ENCODE measurements around the gene FADS2.

FADS2 gene

GRCh38 chr11:61887839-61888494, 59.9 kb downstream of the FADS2 start:
- no peak for DNase-seq (ENCODE audit: low spot score)

GRCh38 chr11:61888590-61888989, 60.5 kb downstream of the FADS2 start:
- DNase-seq (ENCODE audit: low spot score) = no peak

DNA sequence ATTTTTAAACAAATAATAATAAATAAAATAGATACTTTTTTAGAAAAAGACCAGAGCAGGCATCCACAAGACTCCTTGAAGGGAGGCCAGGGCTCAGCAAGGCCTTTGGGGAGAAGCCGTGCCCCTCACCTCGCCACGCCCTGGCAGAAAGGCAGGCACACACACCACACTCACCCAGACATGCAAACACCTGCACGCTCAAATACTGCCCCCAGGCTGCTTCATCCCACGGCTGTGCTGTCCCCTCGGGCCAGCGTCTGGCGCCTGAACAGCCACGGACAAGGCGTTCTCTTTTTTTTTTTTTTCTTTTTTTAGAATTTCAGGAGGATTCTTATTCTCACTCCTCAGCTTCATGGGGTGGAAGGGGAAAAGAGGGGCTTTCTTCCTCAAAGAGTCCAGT, 61.7 kb downstream of the FADS2 start:
- no peak for DNase-seq (ENCODE audit: low spot score)

DNA sequence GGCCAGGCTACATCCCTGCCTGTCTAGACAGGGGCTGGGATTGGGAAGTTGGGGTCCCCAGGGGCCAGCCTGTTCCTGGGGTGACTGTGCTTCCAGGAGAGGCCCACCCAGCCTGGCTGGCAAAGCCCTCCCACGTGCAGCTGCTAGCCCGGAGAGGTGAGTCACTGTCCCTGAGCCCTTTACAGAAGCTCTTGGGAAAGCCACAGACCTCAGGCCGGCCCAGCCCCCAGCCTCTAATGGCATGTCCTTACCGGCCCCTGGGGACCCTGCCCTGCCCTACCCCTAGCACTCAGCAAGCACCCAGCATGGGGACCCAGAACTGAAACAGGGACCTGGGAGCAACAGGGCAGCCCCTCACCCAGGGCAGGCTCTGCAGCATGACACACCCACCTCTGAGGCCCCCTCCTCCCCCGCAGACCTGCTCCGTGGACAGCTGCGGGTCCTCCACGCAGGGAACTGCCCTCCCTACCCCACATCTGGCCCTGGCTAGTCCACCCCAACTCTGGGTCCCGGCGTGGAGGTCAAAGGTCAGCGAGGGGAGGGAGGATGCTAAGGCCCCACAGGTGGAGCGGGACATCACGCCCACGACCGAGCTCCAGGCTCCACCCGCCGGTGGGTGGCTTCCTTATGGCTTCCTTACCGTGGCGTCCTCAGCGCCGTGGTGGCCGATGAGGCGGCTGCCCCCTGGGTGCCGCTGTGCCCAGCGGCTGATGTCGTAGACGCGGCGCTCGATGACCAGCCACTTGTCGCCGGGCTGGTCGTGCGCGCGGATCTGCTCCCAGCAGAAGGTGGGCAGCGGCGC, 62.6 kb downstream of the FADS2 start:
- DNase-seq (ENCODE audit: low spot score) = peak; percentile 30

- DNase-seq (ENCODE audit: low spot score) = peak; percentile 49
These were observed 63.4 kb downstream of the FADS2 start, which contains the start of gene FADS3 for GRCh38 chr11:61891331-61892084. FADS3 (minus strand) TSS chr11:61891545; CDS start chr11:61891381, 164 bp downstream.

GRCh38 chr11:61892085-61892370, 63.9 kb downstream of the FADS2 start:
- DNase-seq (ENCODE audit: low spot score) = no peak

DNA sequence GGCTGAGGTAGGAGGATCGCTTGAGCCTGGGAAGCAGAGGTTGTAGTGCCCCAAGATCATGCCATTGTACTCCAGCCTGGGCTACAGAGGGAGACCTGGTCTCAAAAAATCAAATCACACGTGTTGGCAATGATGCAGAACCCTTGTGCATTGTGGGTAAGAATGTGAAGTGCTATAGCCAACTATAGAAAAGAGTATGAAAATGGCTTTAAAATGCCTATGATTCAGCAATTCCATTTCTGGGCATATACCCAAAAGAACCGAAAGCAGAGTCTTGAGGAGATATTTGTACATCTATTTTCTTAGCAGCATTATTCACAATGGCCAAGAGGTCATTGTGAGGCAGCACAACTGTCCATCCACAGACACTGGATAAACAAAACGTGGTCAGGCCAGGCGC, 65.9 kb downstream of the FADS2 start:
- DNase-seq (ENCODE audit: low spot score) = no peak

DNA sequence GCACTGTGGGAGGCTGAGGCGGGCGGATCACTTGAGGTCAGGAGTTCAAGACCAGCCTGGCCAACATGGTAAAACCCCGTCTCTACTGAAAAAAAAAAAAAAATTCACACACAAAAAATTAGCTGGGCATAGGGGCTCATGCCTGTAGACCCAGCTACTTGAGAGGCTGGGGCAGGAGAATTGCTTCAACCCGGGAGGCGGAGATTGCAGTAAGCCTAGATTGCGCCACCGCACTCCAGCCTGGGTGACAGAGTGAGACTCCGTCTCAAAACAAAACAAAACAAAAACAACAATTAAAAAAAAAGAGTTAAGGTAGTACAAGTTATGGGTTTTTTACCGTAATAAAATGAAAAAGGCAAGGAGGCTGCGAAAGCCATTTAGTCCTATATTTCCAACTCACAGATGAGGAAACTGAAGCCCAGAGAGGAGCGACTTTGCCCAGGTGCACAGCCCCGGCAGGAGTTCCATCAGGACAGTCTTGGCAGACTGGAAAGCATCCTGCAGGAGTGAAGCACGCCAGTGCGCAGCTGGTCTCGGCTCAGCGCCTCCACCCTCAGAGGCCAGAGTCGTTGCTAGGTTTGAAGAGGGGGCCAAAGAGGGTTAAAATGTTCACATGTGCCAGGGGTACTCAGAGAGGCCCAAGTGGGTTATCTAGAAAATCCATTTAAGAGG, 67.1 kb downstream of the FADS2 start:
- no peak for DNase-seq (ENCODE audit: low spot score)

GRCh38 chr11:61895718-61896059, 67.6 kb downstream of the FADS2 start:
- DNase-seq (ENCODE audit: low spot score) = no peak

DNA sequence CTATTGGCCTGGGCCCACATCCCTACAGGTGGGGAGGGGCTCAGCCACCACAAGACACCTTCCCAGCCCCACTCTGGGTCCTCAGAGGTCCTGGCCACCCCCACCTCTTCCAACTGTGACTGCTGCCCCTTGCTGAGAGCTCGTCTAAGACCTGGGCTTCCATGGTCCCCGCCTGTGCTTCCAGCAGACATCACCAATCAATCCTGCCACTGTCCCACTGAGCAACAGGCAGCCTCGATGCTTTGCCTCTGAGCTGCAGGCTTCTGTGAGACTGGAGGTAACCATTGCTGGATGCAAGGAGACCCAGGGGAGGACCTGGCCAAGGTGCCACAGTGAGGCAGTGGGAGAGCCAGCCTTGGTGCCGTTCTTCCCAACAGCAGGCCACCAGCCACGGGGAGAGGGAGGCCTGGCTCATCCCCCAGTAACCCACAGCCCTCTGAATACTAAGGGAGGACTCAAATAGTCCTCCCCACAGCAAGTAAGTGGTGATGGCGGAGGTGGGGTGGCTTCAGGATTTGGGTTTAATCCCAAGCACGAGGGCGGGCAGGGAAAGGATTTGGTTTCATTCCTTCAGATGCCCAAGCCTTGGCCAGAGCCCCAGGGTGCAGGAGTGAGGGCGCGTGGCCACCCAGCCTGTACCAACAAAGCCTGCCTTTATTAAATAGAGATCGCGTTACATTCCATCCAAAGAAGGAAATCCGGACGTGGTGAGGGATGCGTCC, 68.7 kb downstream of the FADS2 start:
- DNase-seq (ENCODE audit: low spot score) = no peak

- DNase-seq (ENCODE audit: low spot score) = peak; percentile 65
These were observed 69.5 kb downstream of the FADS2 start for GRCh38 chr11:61897387-61898246.

DNA sequence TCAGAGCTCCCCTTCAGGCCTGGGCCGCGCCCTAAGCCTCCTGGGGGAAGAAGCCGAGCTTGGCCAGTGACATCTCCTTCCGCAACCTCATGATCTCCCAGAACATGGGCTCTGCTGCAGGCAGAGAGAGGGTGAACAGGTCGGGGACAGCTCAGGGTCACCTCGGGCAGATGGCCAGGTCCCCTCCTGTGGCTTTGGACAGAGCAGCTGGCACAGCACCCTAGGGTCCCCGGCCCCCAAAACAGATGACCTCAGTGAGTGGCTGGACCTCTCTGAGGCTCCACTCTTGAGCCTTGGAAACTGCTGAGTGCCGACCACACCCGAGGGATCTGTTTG, 70.1 kb downstream of the FADS2 start:
- no peak for DNase-seq (ENCODE audit: low spot score)

- DNase-seq (ENCODE audit: low spot score) = peak; percentile 90
These were observed 71.2 kb downstream of the FADS2 start for GRCh38 chr11:61899146-61899841.

- no peak for DNase-seq (ENCODE audit: low spot score)
These were observed 72.2 kb downstream of the FADS2 start for GRCh38 chr11:61900251-61900650.

DNA sequence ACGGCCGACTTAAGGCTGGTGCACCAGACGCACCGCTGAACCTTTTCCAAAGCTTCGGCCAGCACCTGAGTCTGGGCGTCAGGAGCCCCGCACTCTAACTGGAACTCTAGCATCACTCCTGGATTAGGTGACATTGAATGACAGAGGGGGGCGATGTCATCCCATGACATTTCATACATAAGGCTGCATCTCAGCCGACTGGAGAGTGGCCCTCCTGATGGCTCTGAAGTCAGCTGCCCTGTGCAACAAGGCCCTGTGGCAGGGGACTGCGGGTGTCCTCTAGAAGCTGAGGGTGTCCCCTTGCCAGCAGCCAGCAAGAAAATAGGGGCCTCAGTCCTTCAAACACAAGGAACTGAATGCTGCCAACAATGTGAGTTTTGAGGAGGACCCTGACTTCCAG, 73.3 kb downstream of the FADS2 start:
- no peak for DNase-seq (ENCODE audit: low spot score)

DNA sequence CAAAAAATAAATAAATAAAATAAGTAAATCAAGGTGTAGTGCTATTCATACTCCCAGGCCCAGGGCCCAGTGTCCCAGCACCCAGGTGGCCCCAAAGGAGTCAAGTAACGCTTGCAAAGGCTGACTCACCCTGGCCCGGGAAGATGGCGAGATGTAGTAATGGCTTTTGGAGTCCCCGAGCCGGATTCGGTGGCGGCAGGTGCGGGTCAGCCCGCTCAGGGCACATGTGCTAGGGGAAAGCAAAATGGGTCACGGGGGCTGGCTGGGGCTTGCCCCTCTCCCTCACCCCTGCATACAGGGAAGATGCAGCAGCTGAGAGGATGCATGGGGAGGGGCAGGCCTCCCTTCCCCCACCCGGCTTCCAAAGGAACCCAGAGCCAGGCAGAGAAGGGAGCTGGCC, 74.2 kb downstream of the FADS2 start:
- DNase-seq (ENCODE audit: low spot score) = no peak

DNA sequence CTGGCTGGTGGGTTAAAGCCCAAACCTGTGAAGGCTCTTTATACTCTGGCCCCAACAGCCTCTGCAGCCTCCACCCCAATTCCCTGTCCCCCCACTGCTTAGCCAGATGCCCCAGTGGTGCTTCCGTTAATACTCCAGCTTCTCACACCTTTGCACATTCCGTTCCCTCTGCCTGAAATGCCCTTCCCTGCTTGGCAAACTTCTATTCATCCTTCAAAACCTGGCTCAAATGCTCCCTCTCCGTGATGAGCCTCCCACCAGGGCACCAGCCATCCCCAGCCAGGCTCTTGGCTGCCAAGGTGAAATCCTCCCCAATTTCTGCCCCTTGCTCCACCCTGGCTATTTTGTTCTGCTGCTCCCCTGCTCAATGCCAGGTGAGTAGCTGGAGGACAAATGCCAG, 75.7 kb downstream of the FADS2 start:
- DNase-seq (ENCODE audit: low spot score) = no peak

DNA sequence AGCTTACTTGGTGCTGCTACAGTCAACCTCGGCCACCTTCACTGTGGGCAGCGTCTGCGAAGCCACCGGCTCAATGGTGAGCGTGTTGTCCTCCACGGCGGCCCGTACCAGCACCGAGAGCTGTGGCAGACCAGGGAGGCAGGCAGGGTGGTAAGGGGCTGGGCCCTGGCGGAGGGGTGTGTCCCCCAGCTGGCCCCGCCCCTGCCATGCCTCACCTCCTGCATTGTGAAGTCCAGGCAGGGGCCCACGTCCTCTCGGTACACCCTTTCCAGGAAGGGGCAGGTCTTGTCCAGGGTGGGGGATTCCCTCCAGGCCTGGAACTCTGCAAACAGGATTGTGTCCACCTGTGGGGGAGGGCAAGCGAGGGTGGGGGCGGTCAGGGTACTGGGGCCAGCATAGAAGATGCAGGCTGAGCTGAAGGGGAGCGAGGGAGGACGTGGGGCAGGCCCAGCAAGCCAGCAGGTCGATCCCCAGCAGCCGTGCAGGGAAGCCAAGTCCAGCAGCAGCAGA, 76.5 kb downstream of the FADS2 start:
- DNase-seq (ENCODE audit: low spot score) = no peak

DNA sequence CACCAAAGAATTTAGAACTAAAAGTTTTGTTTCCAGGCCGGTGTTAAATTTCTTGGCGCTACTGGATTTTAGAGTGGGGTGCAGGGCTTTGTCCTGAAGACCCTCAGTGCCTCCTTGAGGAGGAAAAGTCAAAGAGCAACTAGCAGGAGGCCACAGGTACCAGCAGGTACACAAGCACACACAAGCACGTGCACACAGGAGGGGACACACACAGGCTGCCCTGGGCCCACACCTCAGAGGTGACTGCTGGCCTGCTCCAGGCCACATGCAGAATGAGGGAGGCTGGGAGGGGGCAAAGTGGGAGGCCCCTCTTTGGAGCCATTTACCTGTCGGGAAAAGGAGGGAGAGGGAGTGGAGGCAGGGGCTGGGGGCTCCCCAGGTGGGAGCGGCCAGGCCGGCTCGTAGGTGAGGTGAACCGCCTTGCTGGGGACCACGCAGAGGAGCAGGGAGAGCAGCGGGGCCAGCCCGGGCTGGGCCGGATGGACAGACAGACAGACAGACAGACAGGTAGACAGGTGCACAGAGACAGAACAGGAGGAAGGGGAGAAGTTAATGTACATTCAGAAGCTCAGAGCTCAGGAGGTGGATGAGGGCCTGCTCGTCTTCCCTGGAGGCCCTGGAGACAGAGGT, 77.1 kb downstream of the FADS2 start:
- no peak for DNase-seq (ENCODE audit: low spot score)
